Right lung (tissue), 5 donors: Measurements from ENCODE around the gene TOMM6. TPM values are rescaled to one million over a fixed set of nuclear protein-coding genes. Genes with fewer than 3 reads are reported as not detected.

Source experiments
- DNase-seq, 2 donors: peaks; one replicate each; pipeline ENCODE4 v3.0.0-alpha.2; 2013
- polyA plus RNA-seq, 5 donors: library from polyadenylated mRNA; unstranded; fragments of 120-200 nt; gene quantifications; one replicate each; pipeline versions ENCODE4 v1.2.1 to v1.2.3, GENCODE V29; 2013; ENCODE audit warnings: inconsistent platforms in 1 of 5, low replicate concordance in 1 of 5; ENCODE audit not compliant: insufficient read length in 5 of 5, insufficient read depth in 1 of 5

TOMM6 gene
- polyA plus RNA-seq, 5 donors: 191 to 229 (median 205) TPM

GRCh38 chr6:41818271-41819054 is 31.0 kb downstream of the TOMM6 start:
- no peak for DNase-seq

- no peak for DNase-seq
Measured at GRCh38 chr6:41821266-41821665, 33.8 kb downstream of the TOMM6 start.

- DNase-seq: no peak
Measured at GRCh38 chr6:41822021-41822420, 34.5 kb downstream of the TOMM6 start.

GRCh38 chr6:41823178-41823577 is 35.7 kb downstream of the TOMM6 start:
- no peak for DNase-seq

- DNase-seq: no peak
Measured at GRCh38 chr6:41824571-41825569, 37.4 kb downstream of the TOMM6 start.

- no peak for DNase-seq
Measured at GRCh38 chr6:41826343-41827022, 39.0 kb downstream of the TOMM6 start.

- no peak for DNase-seq
Measured at GRCh38 chr6:41832263-41832662, 44.8 kb downstream of the TOMM6 start.

GRCh38 chr6:41836022-41836659 is 48.6 kb downstream of the TOMM6 start:
- no peak for DNase-seq

- DNase-seq: no peak
Measured at GRCh38 chr6:41836660-41837052, 49.2 kb downstream of the TOMM6 start.

Other genes with a start within 250 kb of the TOMM6 start
- 10 to 100 TPM; 43.0 to 89.6 (median 61.9) TPM for gene FOXP4, start 241.3 kb upstream of the TOMM6 start, polyA plus RNA-seq
- 100 to 1,000 TPM in 4 of 5 donors, 10 to 100 TPM in 1; 88.2 to 185 (median 121) TPM for gene MDFI, start 149.2 kb upstream of the TOMM6 start, polyA plus RNA-seq
- gene TFEB, start 52.1 kb upstream of the TOMM6 start, polyA plus RNA-seq: 10 to 100 TPM in 2 of 5 donors, 1 to 10 TPM in 3; 5.7 to 14.8 (median 9.2) TPM
- 10 to 100 TPM in 1 of 5 donors, 1 to 10 TPM in 4; 5.4 to 10.5 (median 6.6) TPM for gene PGC, start 40.3 kb upstream of the TOMM6 start, polyA plus RNA-seq
- 10 to 100 TPM in 2 of 5 donors, 1 to 10 TPM in 3; 6.3 to 12.3 (median 9.2) TPM for gene FRS3, start 7.8 kb upstream of the TOMM6 start, polyA plus RNA-seq
- 10 to 100 TPM in 3 of 5 donors, 1 to 10 TPM in 2; 6.1 to 20.5 (median 11.2) TPM for gene PRICKLE4, start 6.9 kb upstream of the TOMM6 start, polyA plus RNA-seq
- 10 to 100 TPM in 4 of 5 donors, 1 to 10 TPM in 1; 8.9 to 15.4 (median 15.0) TPM for gene USP49, start 107.7 kb downstream of the TOMM6 start, polyA plus RNA-seq
- 10 to 100 TPM; 24.7 to 34.9 (median 30.2) TPM for gene MED20, start 133.4 kb downstream of the TOMM6 start, polyA plus RNA-seq
- 10 to 100 TPM; 20.7 to 27.6 (median 23.5) TPM for gene BYSL, start 133.8 kb downstream of the TOMM6 start, polyA plus RNA-seq
- 10 to 100 TPM; 34.3 to 57.6 (median 41.0) TPM for gene CCND3, start 154.1 kb downstream of the TOMM6 start, polyA plus RNA-seq